Glutamatergic neuron (in vitro differentiated cells): Measurements from ENCODE around the gene KCNC3. TPM values are rescaled to one million over a fixed set of nuclear protein-coding genes. Genes with fewer than 3 reads are reported as not detected.
"Not testable (repeated sequence)": the region's sequence is repeated elsewhere in the genome, so short reads cannot be mapped to it uniquely, and the experiment has no call there.

Experiments used
- DNase-seq: peaks from one replicate; pipeline ENCODE4 v3.0.0; 2022
- H3K27ac Mint-ChIP-seq: one replicate; pipeline ENCODE4 v1.8.0; 2020; ENCODE audit warnings: mild to moderate bottlenecking, mixed read lengths, inconsistent platforms; ENCODE audit not compliant: unreplicated experiment
- H3K27me3 Mint-ChIP-seq: one replicate; pipeline ENCODE4 v1.8.0; 2020; ENCODE audit warnings: mild to moderate bottlenecking, moderate library complexity, mixed read lengths, inconsistent platforms; ENCODE audit not compliant: unreplicated experiment
- H3K36me3 Mint-ChIP-seq: one replicate; pipeline ENCODE4 v1.8.0; 2020; ENCODE audit warnings: mild to moderate bottlenecking, mixed read lengths, inconsistent platforms; ENCODE audit not compliant: unreplicated experiment
- H3K4me1 Mint-ChIP-seq: one replicate; pipeline ENCODE4 v1.8.0; 2020; ENCODE audit warnings: mild to moderate bottlenecking, low read depth, mixed read lengths, inconsistent platforms; ENCODE audit not compliant: unreplicated experiment
- H3K4me3 Mint-ChIP-seq: one replicate; pipeline ENCODE4 v1.8.0; 2020; ENCODE audit warnings: mild to moderate bottlenecking, mixed read lengths, inconsistent platforms; ENCODE audit not compliant: unreplicated experiment
- H3K9me3 Mint-ChIP-seq: one replicate; pipeline ENCODE4 v1.8.0; 2020; ENCODE audit warnings: mild to moderate bottlenecking, moderate library complexity, mixed read lengths, inconsistent platforms; ENCODE audit not compliant: unreplicated experiment
- total RNA-seq: library from RNA; stranded (reverse); fragmentation: NEBNext Ultra II Directional; extraction: Animal tissue kit (Norgen Biotek cat#: 25700); gene quantifications from one replicate; pipeline ENCODE4 v1.2.1, GENCODE V29; 2021; ENCODE audit not compliant: unreplicated experiment
- TF ChIP-seq, protein P1 (sequence below): fragments of 200-600 bp; sonication (generic); IDR thresholded peaks from one replicate; pipeline ENCODE4 v1.5.0; 2021; ENCODE audit not compliant: partially characterized antibody, unreplicated experiment

Gene KCNC3
- total RNA-seq, 1 donor from 2014 or later: 10.6 TPM

- Mint-ChIP-seq H3K27me3 (no peaks in the 10 kb centered on the region), H3K9me3 (no peaks in the 10 kb centered on the region), H3K36me3 (no peaks in the 10 kb centered on the region), H3K4me3 (no peak overlapping the region), H3K4me1 (no peaks in the 10 kb centered on the region), H3K27ac (no peak overlapping the region)
- no peak for DNase-seq
- TF ChIP-seq, protein P1, sequence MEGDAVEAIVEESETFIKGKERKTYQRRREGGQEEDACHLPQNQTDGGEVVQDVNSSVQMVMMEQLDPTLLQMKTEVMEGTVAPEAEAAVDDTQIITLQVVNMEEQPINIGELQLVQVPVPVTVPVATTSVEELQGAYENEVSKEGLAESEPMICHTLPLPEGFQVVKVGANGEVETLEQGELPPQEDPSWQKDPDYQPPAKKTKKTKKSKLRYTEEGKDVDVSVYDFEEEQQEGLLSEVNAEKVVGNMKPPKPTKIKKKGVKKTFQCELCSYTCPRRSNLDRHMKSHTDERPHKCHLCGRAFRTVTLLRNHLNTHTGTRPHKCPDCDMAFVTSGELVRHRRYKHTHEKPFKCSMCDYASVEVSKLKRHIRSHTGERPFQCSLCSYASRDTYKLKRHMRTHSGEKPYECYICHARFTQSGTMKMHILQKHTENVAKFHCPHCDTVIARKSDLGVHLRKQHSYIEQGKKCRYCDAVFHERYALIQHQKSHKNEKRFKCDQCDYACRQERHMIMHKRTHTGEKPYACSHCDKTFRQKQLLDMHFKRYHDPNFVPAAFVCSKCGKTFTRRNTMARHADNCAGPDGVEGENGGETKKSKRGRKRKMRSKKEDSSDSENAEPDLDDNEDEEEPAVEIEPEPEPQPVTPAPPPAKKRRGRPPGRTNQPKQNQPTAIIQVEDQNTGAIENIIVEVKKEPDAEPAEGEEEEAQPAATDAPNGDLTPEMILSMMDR: no peak
Observed at GRCh38 chr19:50352242-50352641, 23.1 kb upstream of the KCNC3 start.

DNA sequence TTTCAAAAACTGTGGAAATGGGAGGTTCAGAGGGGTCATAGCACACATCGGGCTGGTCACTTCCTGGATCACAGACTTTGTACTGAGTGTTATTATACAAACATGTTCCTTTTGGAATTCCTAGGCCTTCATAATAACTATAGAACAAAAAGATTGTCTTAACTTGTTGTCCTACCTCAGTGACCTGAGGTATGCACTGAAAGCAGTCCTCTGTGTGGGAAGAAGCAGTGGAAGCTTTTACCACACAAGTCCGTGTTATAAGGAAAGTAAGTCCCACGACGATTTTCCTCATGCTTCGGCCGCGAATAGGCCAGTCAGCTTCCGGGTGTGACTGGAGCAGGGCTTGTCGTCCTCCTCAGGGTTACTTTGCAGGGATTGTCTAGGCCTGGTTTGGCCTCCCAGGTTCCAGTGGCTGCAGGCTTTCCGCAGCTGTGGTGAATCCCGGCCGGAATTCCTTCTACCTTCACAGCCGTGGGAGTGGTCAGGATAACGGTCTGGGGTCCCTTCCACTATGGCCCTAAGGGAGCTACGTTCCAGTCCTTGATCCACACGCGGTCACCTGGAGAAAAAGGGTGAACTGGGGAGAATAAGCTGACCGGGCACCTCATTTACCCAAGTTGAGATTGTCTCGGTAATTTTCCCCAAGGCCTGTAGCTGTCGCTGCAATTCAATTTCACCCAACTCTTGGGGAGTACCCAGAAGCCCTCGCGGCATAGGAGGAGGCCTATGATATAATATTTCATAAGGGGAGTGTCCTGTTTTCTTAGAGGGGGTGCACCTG is 20.3 kb upstream of the KCNC3 start:
- TF ChIP-seq, protein P1: no peak
- H3K4me3 Mint-ChIP-seq: no peak overlapping the region
- peaks cover 1% of the 10 kb centered on the region for H3K9me3 Mint-ChIP-seq
- no peak for DNase-seq
- H3K27ac Mint-ChIP-seq: no peak overlapping the region
- no peaks in the 10 kb centered on the region for H3K4me1 Mint-ChIP-seq
- H3K36me3 Mint-ChIP-seq: peaks cover 9% of the 10 kb centered on the region
- no peaks in the 10 kb centered on the region for H3K27me3 Mint-ChIP-seq

DNA sequence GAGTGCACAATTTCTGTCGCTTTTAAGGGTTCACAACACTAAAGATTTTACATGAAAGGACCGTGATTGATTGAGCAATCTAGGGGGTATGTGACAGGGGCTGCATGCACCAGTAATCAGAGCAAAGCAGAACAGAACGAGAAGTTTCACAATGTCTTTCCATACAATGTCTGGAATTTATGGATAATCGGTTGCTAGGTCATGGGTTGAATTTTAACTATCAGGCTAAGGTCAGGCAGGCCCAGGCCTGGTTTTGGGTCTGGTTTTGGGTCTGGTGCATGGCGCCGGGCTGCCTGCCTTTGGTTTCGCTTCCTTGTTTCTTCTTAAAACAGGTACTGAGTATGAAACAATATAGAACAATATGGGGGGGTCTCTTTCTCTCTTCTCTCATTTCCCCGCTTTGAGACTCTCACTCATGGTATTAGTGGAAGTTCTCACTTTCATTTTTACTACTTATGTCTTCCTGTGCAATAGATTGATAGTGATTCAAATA is 18.0 kb upstream of the KCNC3 start:
- H3K27me3 Mint-ChIP-seq, H3K4me3 Mint-ChIP-seq, H3K9me3 Mint-ChIP-seq, DNase-seq, H3K4me1 Mint-ChIP-seq, H3K27ac Mint-ChIP-seq: not testable (repeated sequence)
- H3K36me3 Mint-ChIP-seq: peaks cover 13% of the 10 kb centered on the region

DNA sequence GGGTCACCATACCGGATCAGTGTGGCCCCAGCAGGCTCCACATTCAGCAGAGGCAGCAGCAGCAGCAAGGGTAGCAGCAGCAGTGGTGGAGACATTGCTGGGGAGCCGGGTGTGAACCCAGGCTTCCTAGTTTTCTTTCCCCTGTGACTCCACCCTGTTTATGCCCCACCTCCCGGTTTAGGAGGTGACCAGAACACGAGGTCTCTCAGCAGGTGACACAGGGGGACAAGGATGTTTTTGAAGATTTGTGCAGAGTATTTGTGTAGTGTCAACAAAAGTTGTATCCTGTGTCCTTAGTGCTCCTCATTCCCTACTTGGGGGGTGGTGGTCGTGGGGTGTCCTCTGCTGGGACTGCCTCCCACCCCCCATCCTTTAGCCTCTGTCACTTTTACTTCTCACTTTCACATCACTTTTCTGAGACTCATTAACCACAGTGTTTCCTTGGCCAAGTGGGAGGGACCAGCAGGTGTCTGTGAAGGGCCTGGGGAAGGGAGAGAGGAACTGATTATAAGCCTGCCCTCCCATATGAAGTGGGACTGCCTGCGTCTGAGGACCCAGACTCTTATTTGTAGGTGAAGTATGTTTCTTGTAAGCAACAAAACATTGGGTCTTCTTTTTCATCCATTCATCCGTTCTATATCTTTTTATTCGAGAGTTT is 15.6 kb upstream of the KCNC3 start:
- Mint-ChIP-seq H3K4me3 (no peak overlapping the region), H3K4me1 (no peaks in the 10 kb centered on the region), H3K27me3 (no peaks in the 10 kb centered on the region), H3K36me3 (peaks cover 20% of the 10 kb centered on the region), H3K9me3 (peaks cover 1% of the 10 kb centered on the region), H3K27ac (no peak overlapping the region)
- DNase-seq: no peak
- TF ChIP-seq, protein P1: no peak

DNA sequence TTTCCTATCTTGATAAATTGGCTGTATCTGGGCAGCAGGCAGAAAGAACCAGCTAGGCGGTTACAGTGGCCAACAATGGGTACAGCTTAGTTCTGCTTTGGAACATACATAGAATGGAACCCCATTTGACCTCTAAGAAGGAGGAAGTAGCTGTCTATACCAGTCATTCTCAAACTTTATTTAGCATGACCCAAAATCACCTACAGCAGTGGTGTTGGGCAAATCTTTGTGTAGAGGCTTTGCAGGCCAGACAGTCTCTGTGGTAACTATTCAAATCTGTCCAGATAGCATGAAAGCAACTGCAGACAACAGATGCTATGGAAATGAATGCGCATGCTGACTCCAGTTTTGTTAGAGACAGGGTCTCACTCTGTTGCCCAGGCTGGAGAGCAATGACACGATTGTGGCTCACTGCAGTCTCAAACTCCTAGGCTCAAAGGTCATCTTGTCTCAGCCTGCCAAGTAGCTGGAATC is 12.0 kb upstream of the KCNC3 start:
- Mint-ChIP-seq H3K27me3 (no peaks in the 10 kb centered on the region), H3K36me3 (peaks cover 22% of the 10 kb centered on the region), H3K9me3 (peaks cover 1% of the 10 kb centered on the region), H3K4me1 (no peaks in the 10 kb centered on the region), H3K27ac (no peak overlapping the region), H3K4me3 (no peak overlapping the region)
- TF ChIP-seq, protein P1: no peak
- DNase-seq: no peak
